ENCODE results near the gene PIKFYVE. TPM values are rescaled to one million over a fixed set of nuclear protein-coding genes. Genes with fewer than 3 reads are reported as not detected.

PIKFYVE gene
- total RNA-seq (2021; fragmentation: NEBNext Ultra II Directional; extraction: Animal tissue kit (Norgen Biotek cat#: 25700)), result 33.5 and 35.8 TPM in 2 replicates
- polyA plus RNA-seq (2011; rRNA removed), result 7.4 and 8.8 TPM in 2 replicates
- polyA plus RNA-seq (2011; cell fraction: cytosol; rRNA removed), result 12.5 TPM
- 19.3 TPM for polyA plus RNA-seq (2011; cell fraction: nucleus; rRNA removed)
- polyA plus RNA-seq (2012, experiment 1 of 2), result 7.7 to 15.2 TPM (median 10.9 TPM) in 4 replicates
- polyA plus RNA-seq (2012, experiment 2 of 2), result 0.55 TPM
- 15.0 TPM for polyA plus RNA-seq (2013, experiment 1 of 2)
- polyA plus RNA-seq (2013, experiment 2 of 2), result 14.8 TPM
- polyA minus RNA-seq (2011; rRNA and poly(A)+ RNA removed), result 54.9 and 78.0 TPM in 2 replicates
- polyA minus RNA-seq (2011; cell fraction: cytosol; rRNA and poly(A)+ RNA removed), result 27.2 TPM
- polyA minus RNA-seq (2011; cell fraction: nucleus; rRNA and poly(A)+ RNA removed), result 81.6 TPM
- long read RNA-seq, experiment 1, partial matches to known transcripts, result 6 of 21 reads
- long read RNA-seq, experiment 1, other reads (novel, unspliced or antisense), result 15 of 21 reads
- long read RNA-seq, experiment 2, partial matches to known transcripts, result 1 of 1 reads
- long read RNA-seq, experiment 2, other reads (novel, unspliced or antisense), result 0 of 1 reads

DNA sequence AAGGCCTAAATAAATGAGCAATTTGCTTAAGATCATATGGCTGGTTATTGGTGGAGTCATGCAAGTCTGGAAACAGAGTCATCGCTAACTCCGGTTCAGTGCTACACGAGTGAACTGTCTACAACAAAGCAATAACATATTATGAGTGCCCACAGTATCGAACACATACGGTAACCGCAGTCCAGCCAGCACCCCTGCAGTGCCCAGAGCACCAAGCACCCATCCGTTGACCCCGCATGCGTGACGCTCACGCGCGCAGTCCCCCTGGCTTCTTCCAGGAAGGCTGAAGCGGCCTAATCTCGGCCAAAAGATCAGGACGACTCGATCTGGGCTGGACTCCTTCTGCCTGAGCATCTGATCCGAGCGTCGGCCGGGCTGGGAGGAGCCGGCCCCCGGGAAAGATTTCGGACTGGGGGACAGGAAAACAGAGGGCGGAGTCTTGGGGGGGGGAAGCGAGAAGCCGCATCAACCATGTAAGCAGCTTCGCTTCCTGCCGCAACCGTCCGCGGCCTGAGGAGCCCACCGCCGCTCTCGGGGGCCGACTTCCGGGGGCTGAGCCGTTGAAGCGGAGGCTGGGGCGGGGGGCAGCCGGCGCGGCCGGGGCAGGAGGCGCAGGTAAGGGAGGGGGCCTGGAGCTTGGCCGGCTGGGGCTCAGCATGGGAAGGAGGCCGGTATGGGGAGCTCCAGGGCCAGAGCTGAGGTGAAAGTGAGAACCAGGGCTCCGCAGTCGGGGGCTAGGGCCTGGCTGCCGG, at the start of gene PIKFYVE:
PIKFYVE (plus strand) TSS at position 455 of the 752 bp plus-strand sequence. CDS start 5,265 bp downstream, outside the sequence.
- Histone ChIP-seq H3K79me1 (ENCODE audit: low read depth, low read length) (peaks cover 5% of the 10 kb centered on the region), H3K4me2 (ENCODE audit: insufficient read depth in 1 of 2, low read depth in 2 of 2, low read length in 2 of 2) (peak within 1 kb of the TSS; percentile 70 to 86), H3K4ac (replicated peaks; ENCODE audit: insufficient read length, low read depth, low read length) (peak within 1 kb of the TSS; percentile 32), H3K9ac (replicated peaks in 1 of 4; ENCODE audit: extremely low read depth in 1 of 4, low read depth in 3 of 4, low read length in 3 of 4) (peak within 1 kb of the TSS; percentile 49 to 69 (median 66)), H3K79me2 (ENCODE audit: control insufficient read depth in 1 of 2, insufficient read depth in 2 of 2, low read length in 2 of 2) (peaks cover 7 to 44% of the 10 kb centered on the region in 2 experiments), H3K56ac (replicated peaks; ENCODE audit: insufficient read length, low read depth, low read length) (peak within 1 kb of the TSS; percentile 54), H3K27ac (ENCODE audit: low read depth, low read length) (peak within 1 kb of the TSS; percentile 50), H4K5ac (ENCODE audit: insufficient read length, low read depth, low read length) (peak within 1 kb of the TSS; percentile 81), H2BK15ac (ENCODE audit: low read length) (0 out of 2 replicates have a peak within 1 kb of the TSS, but pooled peaks have one; percentile 18), H3K18ac (ENCODE audit: extremely low read depth, low read length) (peak within 1 kb of the TSS; percentile 19), H3K23me2 (ENCODE audit: low read depth, low read length) (peaks cover 5% of the 10 kb centered on the region; the same call in 1 of the 2 replicates), H4K91ac (replicated peaks; ENCODE audit: insufficient read length, low read length) (peak within 1 kb of the TSS; percentile 70), H2BK120ac (replicated peaks; ENCODE audit: low read depth, low read length) (peak within 1 kb of the TSS; percentile 68), H2BK5ac (ENCODE audit: low read depth, low read length) (peak within 1 kb of the TSS; percentile 88), H3K4me1 (replicated peaks in 1 of 4; ENCODE audit: control insufficient read depth in 3 of 4, insufficient read depth in 4 of 4, low read length in 3 of 4) (peaks cover 0 to 8% (median 4%) of the 10 kb centered on the region in 4 experiments; a peak in 5 of 7 replicates), H4K20me1 (replicated peaks in 1 of 2; ENCODE audit: control insufficient read depth in 1 of 2, insufficient read depth in 2 of 2, low read length in 2 of 2) (peaks cover 0 to 5% of the 10 kb centered on the region in 2 experiments), H3K9me3 (ENCODE audit: insufficient read depth in 2 of 2, low read depth in 1 of 2, low read length in 1 of 2) (no peaks in the 10 kb centered on the region), H3K4me3 (ENCODE audit: extremely low read depth in 1 of 4, insufficient read depth in 2 of 4, low read depth in 3 of 4, low read length in 4 of 4) (peak within 1 kb of the TSS; percentile 85 to 87 (median 86)), H3K23ac (ENCODE audit: insufficient read length) (no peak within 1 kb of the TSS), H2AK5ac (ENCODE audit: low read depth, low read length) (no peak within 1 kb of the TSS; the same call in 1 of the 2 replicates), H2BK20ac (ENCODE audit: low read length) (no peak within 1 kb of the TSS), H3K14ac (ENCODE audit: insufficient read length) (peak within 1 kb of the TSS; percentile 22), H2BK12ac (ENCODE audit: low read depth, low read length) (peak within 1 kb of the TSS; percentile 65; the same call in 1 of the 2 replicates), H4K8ac (ENCODE audit: extremely low read depth, insufficient read depth, low read length) (peak within 1 kb of the TSS; percentile 75; the same call in 1 of the 2 replicates), H3K27me3 (replicated peaks in 1 of 4; ENCODE audit: control insufficient read depth in 3 of 4, extremely low read depth in 1 of 4, insufficient read depth in 3 of 4, low read length in 3 of 4) (no peaks in the 10 kb centered on the region), H2AFZ (ENCODE audit: low read length) (peak within 1 kb of the TSS; percentile 86), H3K36me3 (ENCODE audit: control insufficient read depth in 2 of 4, insufficient read depth in 4 of 4, low read length in 3 of 4) (no peaks in the 10 kb centered on the region)
- ChIA-PET POLR2A (ENCODE audit: partially characterized antibody) (interaction anchor here (1.0 to 4.9 kb wide), 3 partner anchors 9 to 17 kb away, joined by 3 to 68 read pairs (median 7); partner anchors contain the start of gene IDH1), CTCF (ENCODE audit: partially characterized antibody) (interaction anchor here (0.6 to 5.3 kb wide), 4 partner anchors 10 to 164 kb away, joined by 3 to 32 read pairs (median 15); partner anchors contain the start of gene IDH1)
- WGBS, 2 experiments (ENCODE audit: extremely low coverage in 1 of 2, insufficient coverage in 1 of 2, insufficient read length in 1 of 2, insufficient replicate concordance in 2 of 2, low coverage in 1 of 2, low lambda C conversion rate in 2 of 2, missing lambda C conversion rate in 1 of 2), result 2% methylated on average over 36 of the region's 50 CpGs; no CpG with 5 or more reads in 1 of the 2 experiments
- peak; percentile 92 to 93 for DNase-seq (ENCODE audit: low read depth in 1 of 2, low spot score in 2 of 2)
- peak; percentile 87 for FAIRE-seq
- TF ChIP-seq TCF12 (IDR thresholded peaks at IDR 0.05; ENCODE audit: low read depth, low read length) (no peak), SP2 (IDR thresholded peaks at IDR 0.05; ENCODE audit: low read length) (no peak), TAF7 (optimal IDR thresholded peaks at IDR 0.05; ENCODE audit: borderline replicate concordance, low read depth, low read length) (peak; percentile 37), ASH2L (IDR thresholded peaks at IDR 0.05; ENCODE audit: low read length) (peak; percentile 92), CBX8 (IDR thresholded peaks at IDR 0.05; ENCODE audit: borderline replicate concordance, low read depth, low read length) (no peak), TBP (IDR thresholded peaks at IDR 0.05; ENCODE audit: low read depth, low read length) (no peak; the same call in 1 of the 2 replicates), HDAC2 (IDR thresholded peaks at IDR 0.05; ENCODE audit: borderline replicate concordance in 1 of 2, low read depth in 2 of 2, low read length in 2 of 2) (peak; percentile 60 to 99), EP300 (IDR thresholded peaks at IDR 0.05; ENCODE audit: borderline replicate concordance in 1 of 2, low read depth in 2 of 2, low read length in 2 of 2) (peak in 1 of 2 experiments; percentile 56; a peak in 1 of 3 replicates)
